HepG2 (cell line): ENCODE data around the gene PODN.

Experiments
- ATF3 ChIP-seq: sonication (generic); formaldehyde crosslinking; IDR thresholded peaks from 2 replicates; pipeline ENCODE4 v1.4.0; 2020; ENCODE audit warnings: missing genetic modification reagents
- LRRFIP1 ChIP-seq: sonication (generic); formaldehyde crosslinking; conservative IDR thresholded peaks from 2 replicates; pipeline ENCODE4 v1.4.0; 2020; ENCODE audit warnings: missing genetic modification reagents
- NFE2L1 ChIP-seq: sonication (generic); formaldehyde crosslinking; IDR thresholded peaks from 2 replicates; pipeline ENCODE4 v1.4.0; 2020; ENCODE audit warnings: missing genetic modification reagents, mild to moderate bottlenecking, borderline replicate concordance
- NR2C2 ChIP-seq: sonication (generic); formaldehyde crosslinking; IDR thresholded peaks from 2 replicates; pipeline ENCODE4 v1.4.0; 2020; ENCODE audit warnings: missing genetic modification reagents, mild to moderate bottlenecking, moderate library complexity, borderline replicate concordance
- POLR2A ChIP-seq, 2 experiments: IDR thresholded peaks; 2 replicates each; pipeline ENCODE4 v1.6.1; 2011; ENCODE audit warnings: low read depth in 2 of 2, low read length in 2 of 2, mild to moderate bottlenecking in 1 of 2, moderate library complexity in 1 of 2; ENCODE audit not compliant: insufficient read depth in 1 of 2
- POLR2AphosphoS5 ChIP-seq: IDR thresholded peaks from 2 replicates; pipeline ENCODE4 v1.6.1; 2012; ENCODE audit warnings: low read depth, low read length
- REST ChIP-seq, 2 experiments: IDR thresholded peaks; 2 replicates each; pipeline ENCODE4 v1.6.1; 2011 to 2012; ENCODE audit warnings: low read length in 2 of 2, borderline replicate concordance in 1 of 2, low read depth in 1 of 2, mild to moderate bottlenecking in 1 of 2, moderate library complexity in 1 of 2
- RFX5 ChIP-seq: IDR thresholded peaks from 2 replicates; pipeline ENCODE4 v1.6.1; 2011; ENCODE audit warnings: low read depth, low read length, improper control_type of control experiment
- SP140L ChIP-seq: sonication (generic); formaldehyde crosslinking; IDR thresholded peaks from 2 replicates; pipeline ENCODE4 v1.4.0; 2020; ENCODE audit warnings: missing genetic modification reagents, borderline replicate concordance
- ZBTB42 ChIP-seq: sonication (generic); formaldehyde crosslinking; IDR thresholded peaks from 2 replicates; pipeline ENCODE4 v1.5.0; 2020; ENCODE audit warnings: mild to moderate bottlenecking, missing genetic modification reagents
- ZNF281 ChIP-seq: sonication (generic); formaldehyde crosslinking; IDR thresholded peaks from 2 replicates; pipeline ENCODE4 v1.4.0; 2020; ENCODE audit warnings: missing genetic modification reagents, borderline replicate concordance

GRCh38 chr1:53051676-53052075, 10.3 kb upstream of the PODN start:
- no peak for TF ChIP-seq REST (IDR thresholded peaks at IDR 0.05; ENCODE audit: borderline replicate concordance in 1 of 2, low read depth in 1 of 2, low read length in 2 of 2)
- no peak for TF ChIP-seq POLR2AphosphoS5
- TF ChIP-seq NFE2L1 (CRISPR knock-in tag) = no peak
- TF ChIP-seq NR2C2 = no peak
- TF ChIP-seq POLR2A (IDR thresholded peaks at IDR 0.05; ENCODE audit: insufficient read depth in 1 of 2, low read depth in 2 of 2, low read length in 2 of 2) = no peak
- TF ChIP-seq LRRFIP1 (CRISPR knock-in tag) = no peak
- TF ChIP-seq ZNF281 (CRISPR knock-in tag) = no peak
- TF ChIP-seq ATF3 (CRISPR knock-in tag) = no peak
- no peak for TF ChIP-seq ZBTB42 (CRISPR knock-in tag)
- TF ChIP-seq RFX5 = no peak
- TF ChIP-seq SP140L (CRISPR knock-in tag) = no peak
